ENCODE results near the gene CDH2.

GRCh38 chr18:28174181-28174905 lies 2.6 kb downstream of the CDH2 start:
- no peak for TF ChIP-seq POLR2AphosphoS5 (IDR thresholded peaks at IDR 0.05; ENCODE audit: borderline replicate concordance, low read depth, low read length)
- no peak for TF ChIP-seq FOXP2 (optimal IDR thresholded peaks at IDR 0.05; ENCODE audit: control extremely low read depth, extremely low read length, insufficient read depth)

Data from SK-N-MC (cell line).